ENCODE data around the gene DLL4. TPM values are rescaled to one million over a fixed set of nuclear protein-coding genes. Genes with fewer than 3 reads are reported as not detected.

The DLL4 gene
- total and polyA plus RNA-seq, 11 donors, result 4.7 to 20.8 (median 11.1) TPM

DNA sequence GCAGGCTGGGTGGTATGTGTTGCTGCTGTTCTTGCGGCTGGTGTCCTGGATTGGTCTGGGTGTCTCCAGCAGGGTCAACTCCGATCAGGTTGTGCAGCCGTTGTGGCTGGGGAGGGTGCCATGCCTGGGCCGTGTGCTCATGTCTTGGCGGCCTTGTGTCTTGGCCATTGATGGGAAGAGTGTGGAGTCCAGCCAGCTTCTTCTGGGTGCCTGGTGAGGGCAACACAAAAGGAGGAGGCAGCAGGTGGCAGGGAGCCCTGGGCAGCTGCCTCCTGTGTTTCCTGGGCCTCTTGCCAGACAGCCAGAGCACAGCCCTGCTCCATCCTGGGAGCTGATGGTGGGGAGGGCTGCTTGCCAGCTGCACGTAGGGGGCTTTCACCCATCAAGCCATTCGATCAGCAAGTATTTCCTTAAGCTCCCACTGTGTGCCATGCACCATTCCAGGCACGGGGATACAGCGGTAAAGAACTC, 28.5 kb downstream of the DLL4 start:
- Histone ChIP-seq H3K9me3 (no peaks in the 10 kb centered on the region), H3K36me3 (no peaks in the 10 kb centered on the region), H3K27me3 (no peaks in the 10 kb centered on the region), H3K4me1 (peaks cover 0 to 40% (median 17%) of the 10 kb centered on the region in 12 donors), H3K4me3 (no peak overlapping the region), H3K27ac (peak overlapping the region in 10 of 12 donors; percentile 51 to 90 (median 77))
- DNase-seq (peak; percentile 76 to 86 (median 77)), ATAC-seq (peak; percentile 57 to 77 (median 67))
- TF ChIP-seq CTCF (IDR thresholded peaks at IDR 0.05), result no peak
- TF ChIP-seq POLR2A (IDR thresholded peaks at IDR 0.05), result no peak
- WGBS, 4 donors, result 52 to 74% (median 61%) methylated on average over 9 of the region's 9 CpGs
- intact Hi-C loops (cut with DNase I), result no loop called here

DNA sequence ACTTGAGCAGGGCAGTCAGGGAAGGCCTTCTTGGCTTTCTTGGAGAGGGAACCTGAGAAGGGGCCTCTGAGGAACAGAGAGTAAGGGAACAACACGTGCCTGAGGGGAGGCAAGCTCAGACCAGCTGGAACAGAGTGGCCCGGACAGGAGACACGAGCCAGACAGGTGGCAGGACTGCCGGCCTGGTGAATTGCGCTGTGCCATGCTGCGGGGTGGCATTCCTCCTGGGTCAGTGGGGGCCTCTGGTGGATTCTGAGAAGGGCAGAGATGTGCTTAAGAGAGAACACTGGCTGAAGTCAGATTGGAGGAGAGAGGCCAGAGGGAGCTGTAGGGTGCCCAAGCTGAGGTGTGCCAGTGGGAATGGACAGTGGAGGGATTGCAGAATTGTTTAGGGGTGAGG, 29.0 kb downstream of the DLL4 start:
- intact Hi-C loops (cut with DNase I), result no loop called here
- Histone ChIP-seq H3K4me3 (no peak overlapping the region), H3K36me3 (no peaks in the 10 kb centered on the region), H3K27ac (peak overlapping the region in 4 of 12 donors; percentile 51 to 83 (median 77)), H3K9me3 (no peaks in the 10 kb centered on the region), H3K4me1 (peaks cover 0 to 37% (median 16%) of the 10 kb centered on the region in 12 donors), H3K27me3 (no peaks in the 10 kb centered on the region)
- WGBS, 4 donors, result 75 to 87% (median 83%) methylated on average over 6 of the region's 6 CpGs
- ATAC-seq (peak in 1 of 4 donors; percentile 22), DNase-seq (peak in 1 of 5 donors; percentile 22)
- TF ChIP-seq POLR2A (IDR thresholded peaks at IDR 0.05) (no peak), CTCF (IDR thresholded peaks at IDR 0.05) (no peak)

DNA sequence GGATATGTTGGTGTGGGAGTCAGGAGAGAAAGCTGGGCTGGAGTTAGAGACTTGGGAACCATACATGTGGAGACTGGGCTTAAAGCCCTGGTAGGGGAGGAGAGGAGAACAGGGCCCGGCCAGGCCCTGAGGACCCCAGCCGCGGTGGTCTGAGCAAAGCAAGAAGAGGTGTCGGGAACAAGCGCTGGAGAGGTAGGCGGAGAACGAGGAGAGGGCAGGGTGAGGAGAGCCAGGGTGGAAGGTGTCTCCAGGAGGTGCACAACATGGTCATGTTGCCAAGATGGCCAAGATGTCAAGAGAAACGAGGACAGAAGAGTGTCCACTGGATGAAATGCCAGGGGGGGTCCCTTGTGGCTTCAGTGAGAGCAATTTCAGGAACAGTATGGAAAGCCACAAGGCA, 29.6 kb downstream of the DLL4 start:
- Histone ChIP-seq H3K36me3 (no peaks in the 10 kb centered on the region), H3K27me3 (no peaks in the 10 kb centered on the region), H3K4me3 (no peak overlapping the region), H3K4me1 (peaks cover 0 to 32% (median 16%) of the 10 kb centered on the region in 12 donors), H3K27ac (no peak overlapping the region), H3K9me3 (no peaks in the 10 kb centered on the region)
- TF ChIP-seq CTCF (IDR thresholded peaks at IDR 0.05), result no peak
- no peak for TF ChIP-seq POLR2A (IDR thresholded peaks at IDR 0.05)
- intact Hi-C loops (cut with DNase I), result no loop called here
- WGBS, 4 donors, result 92 to 94% (median 92%) methylated on average over 8 of the region's 8 CpGs
- peak in 1 of 5 donors; percentile 20 for DNase-seq
- no peak for ATAC-seq

DNA sequence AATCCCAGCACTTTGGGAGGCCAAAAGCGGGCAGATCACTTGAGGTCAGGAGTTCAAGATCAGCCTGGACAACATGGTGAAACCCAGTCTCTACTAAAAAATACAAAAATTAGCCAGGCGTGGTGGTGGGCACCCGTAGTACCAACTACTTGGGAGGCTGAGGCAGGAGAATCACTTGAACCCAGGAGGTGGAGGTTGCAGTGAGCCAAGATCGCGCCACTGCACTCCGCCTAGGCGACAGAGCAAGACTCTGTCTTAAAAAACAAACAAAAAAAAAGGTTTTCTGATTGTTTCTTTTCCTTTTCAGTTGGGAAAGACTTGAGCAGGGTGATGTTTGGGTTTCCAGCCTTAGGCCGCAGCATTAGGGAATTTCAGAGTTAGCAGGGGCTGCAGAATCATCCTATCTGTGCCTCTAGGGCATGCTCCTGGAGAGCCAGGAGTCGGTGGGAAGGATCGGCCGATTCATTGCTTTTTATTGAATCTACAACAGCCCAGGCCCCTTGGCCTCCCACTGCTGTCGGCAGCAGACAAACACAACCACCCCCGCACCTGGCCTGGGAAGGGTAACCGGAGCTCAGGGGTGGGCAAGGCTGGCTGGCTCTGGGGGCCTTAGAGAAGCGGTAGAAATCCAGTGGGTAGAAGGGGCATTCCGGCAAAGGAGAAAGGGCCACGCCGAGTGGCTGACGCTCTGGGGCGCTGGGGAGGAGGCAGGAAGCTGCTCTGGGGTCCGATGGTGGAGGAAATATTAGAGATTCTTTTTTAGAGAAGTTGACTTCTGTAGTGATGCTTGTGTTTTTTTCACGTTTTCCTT, 30.4 kb downstream of the DLL4 start:
- Histone ChIP-seq H3K27ac (no peak overlapping the region), H3K36me3 (no peaks in the 10 kb centered on the region), H3K4me3 (no peak overlapping the region), H3K27me3 (no peaks in the 10 kb centered on the region), H3K4me1 (peaks cover 0 to 27% (median 12%) of the 10 kb centered on the region in 12 donors), H3K9me3 (no peaks in the 10 kb centered on the region)
- DNase-seq, result peak in 1 of 5 donors; percentile 12
- no peak for TF ChIP-seq POLR2A (IDR thresholded peaks at IDR 0.05)
- TF ChIP-seq CTCF (IDR thresholded peaks at IDR 0.05), result no peak
- 83 to 91% (median 86%) methylated on average over 22 of the region's 22 CpGs for WGBS, 4 donors
- intact Hi-C loops (cut with DNase I), result no loop called here
- ATAC-seq, result no peak

All from heart left ventricle (tissue), 16 donors.